H9 (cell line): ENCODE results near the gene PRR35. TPM values are rescaled to one million over a fixed set of nuclear protein-coding genes. Genes with fewer than 3 reads are reported as not detected.
A peak's percentile ranks its signal among the peaks of the same experiment; 100 is the strongest.

Experiments used
- DNase-seq: peaks from one replicate; pipeline ENCODE4 v3.0.0-alpha.2; 2017
- H2AFZ ChIP-seq: one replicate; pipeline ENCODE4 v1.6.1; 2013; ENCODE audit warnings: mild to moderate bottlenecking, low read length, control low read depth, moderate library complexity
- H2AK5ac ChIP-seq: 2 replicates; pipeline ENCODE4 v1.6.1; 2013; ENCODE audit warnings: low read length, control low read depth, mixed read lengths; ENCODE audit not compliant: insufficient read length
- H2BK120ac ChIP-seq: one replicate; pipeline ENCODE4 v1.6.1; 2013; ENCODE audit warnings: low read depth, mild to moderate bottlenecking, low read length, control low read depth, inconsistent platforms; ENCODE audit not compliant: poor library complexity, severe bottlenecking
- H2BK12ac ChIP-seq: 2 replicates; pipeline ENCODE4 v1.6.1; 2013; ENCODE audit warnings: low read length, control low read depth, mixed read lengths, low read depth; ENCODE audit not compliant: insufficient read length
- H2BK15ac ChIP-seq: 2 replicates; pipeline ENCODE4 v1.6.1; 2013; ENCODE audit warnings: low read depth, low read length, control low read depth
- H2BK20ac ChIP-seq: one replicate; pipeline ENCODE4 v1.6.1; 2013; ENCODE audit warnings: low read depth, mild to moderate bottlenecking, low read length, control low read depth, inconsistent platforms; ENCODE audit not compliant: poor library complexity, severe bottlenecking
- H2BK5ac ChIP-seq: 2 replicates; pipeline ENCODE4 v1.6.1; 2013; ENCODE audit warnings: low read length, control low read depth, mixed read lengths; ENCODE audit not compliant: insufficient read length
- H3K14ac ChIP-seq: 2 replicates; pipeline ENCODE4 v1.6.1; 2013; ENCODE audit warnings: low read length, control low read depth; ENCODE audit not compliant: insufficient read depth
- H3K18ac ChIP-seq: 2 replicates; pipeline ENCODE4 v1.6.1; 2013; ENCODE audit warnings: low read depth, mild to moderate bottlenecking, mixed read lengths, low read length, control low read depth; ENCODE audit not compliant: insufficient read length
- H3K23ac ChIP-seq: 2 replicates; pipeline ENCODE4 v1.6.1; 2013; ENCODE audit warnings: low read length, control low read depth, mixed read lengths, low read depth; ENCODE audit not compliant: insufficient read length
- H3K23me2 ChIP-seq: 2 replicates; pipeline ENCODE4 v1.6.1; 2013; ENCODE audit warnings: low read depth, mild to moderate bottlenecking, mixed read lengths, low read length, control low read depth; ENCODE audit not compliant: insufficient read length, poor library complexity, severe bottlenecking
- H3K27ac ChIP-seq: 2 replicates; pipeline ENCODE4 v1.5.1; 2013; ENCODE audit warnings: low read length, control low read depth, mixed read lengths, low read depth; ENCODE audit not compliant: insufficient read length
- H3K27me3 ChIP-seq: 2 replicates; pipeline ENCODE4 v1.6.1; 2013; ENCODE audit warnings: low read length, control low read depth, inconsistent platforms; ENCODE audit not compliant: insufficient read depth
- H3K4ac ChIP-seq: 2 replicates; pipeline ENCODE4 v1.6.1; 2013; ENCODE audit warnings: low read depth, mild to moderate bottlenecking, control low read depth, inconsistent platforms, low read length, moderate library complexity
- H3K4me1 ChIP-seq: 2 replicates; pipeline ENCODE4 v1.6.1; 2013; ENCODE audit warnings: low read length, control low read depth, inconsistent platforms; ENCODE audit not compliant: insufficient read depth
- H3K4me2 ChIP-seq: 2 replicates; pipeline ENCODE4 v1.6.1; 2013; ENCODE audit warnings: low read length, control low read depth, mixed read lengths; ENCODE audit not compliant: insufficient read length, insufficient read depth
- H3K56ac ChIP-seq: 2 replicates; pipeline ENCODE4 v1.6.1; 2013; ENCODE audit warnings: low read depth, mild to moderate bottlenecking, mixed read lengths, low read length, control low read depth; ENCODE audit not compliant: insufficient read length
- H3K79me1 ChIP-seq: 2 replicates; pipeline ENCODE4 v1.6.1; 2013; ENCODE audit warnings: low read depth, mild to moderate bottlenecking, moderate library complexity, low read length, control low read depth, inconsistent platforms; ENCODE audit not compliant: insufficient read depth, poor library complexity, severe bottlenecking
- H3K79me2 ChIP-seq: 2 replicates; pipeline ENCODE4 v1.6.1; 2013; ENCODE audit warnings: low read length, control low read depth, inconsistent platforms; ENCODE audit not compliant: insufficient read depth
- H3K9ac ChIP-seq: 2 replicates; pipeline ENCODE4 v1.6.1; 2013; ENCODE audit warnings: low read length, control low read depth, mixed read lengths; ENCODE audit not compliant: insufficient read length; ENCODE audit errors: extremely low read depth
- H3K9me3 ChIP-seq: one replicate; pipeline ENCODE4 v1.6.1; 2013; ENCODE audit warnings: low read depth, low read length, inconsistent platforms; ENCODE audit not compliant: control insufficient read depth
- H3T11ph ChIP-seq: one replicate; pipeline ENCODE4 v1.6.1; 2013; ENCODE audit warnings: mild to moderate bottlenecking, low read length, control low read depth, inconsistent platforms
- H4K20me1 ChIP-seq: one replicate; pipeline ENCODE4 v1.6.1; 2013; ENCODE audit not compliant: control insufficient read depth, insufficient read length, insufficient read depth
- H4K5ac ChIP-seq: 2 replicates; pipeline ENCODE4 v1.6.1; 2013; ENCODE audit warnings: low read depth, mild to moderate bottlenecking, mixed read lengths, low read length, control low read depth; ENCODE audit not compliant: insufficient read length
- H4K8ac ChIP-seq: replicated peaks from 2 replicates; pipeline ENCODE4 v1.6.1; 2013; ENCODE audit warnings: low read length, control low read depth, mixed read lengths, low read depth; ENCODE audit not compliant: insufficient read length
- H4K91ac ChIP-seq: 2 replicates; pipeline ENCODE4 v1.6.1; 2013; ENCODE audit warnings: low read depth, mild to moderate bottlenecking, moderate library complexity, mixed read lengths, low read length, control low read depth; ENCODE audit not compliant: insufficient read length
- H3K27ac Mint-ChIP-seq, 3 experiments: 2 replicates in 2 of 3; 3 replicates in 1 of 3; pipeline ENCODE4 v1.8.0; 2020 to 2021; ENCODE audit warnings: mixed read lengths in 3 of 3, mild to moderate bottlenecking in 1 of 3, moderate library complexity in 1 of 3
- H3K27me3 Mint-ChIP-seq: 2 replicates; pipeline ENCODE4 v1.8.0; 2021; ENCODE audit warnings: low read depth, mild to moderate bottlenecking, moderate library complexity, mixed read lengths
- H3K36me3 Mint-ChIP-seq, 3 experiments: 2 replicates in 2 of 3; 3 replicates in 1 of 3; pipeline ENCODE4 v1.8.0; 2020 to 2021; ENCODE audit warnings: low read depth in 3 of 3, mixed read lengths in 3 of 3; ENCODE audit not compliant: insufficient read depth in 1 of 3
- H3K4me1 Mint-ChIP-seq, 2 experiments: 2 replicates each; pipeline ENCODE4 v1.8.0; 2020; ENCODE audit warnings: mixed read lengths in 2 of 2
- H3K4me3 Mint-ChIP-seq, 2 experiments: 2 replicates in 1 of 2; 3 replicates in 1 of 2; pipeline ENCODE4 v1.8.0; 2020 to 2021; ENCODE audit warnings: mild to moderate bottlenecking in 2 of 2, mixed read lengths in 2 of 2, moderate library complexity in 1 of 2
- H3K9me3 Mint-ChIP-seq, 2 experiments: 2 replicates in 1 of 2; 3 replicates in 1 of 2; pipeline ENCODE4 v1.8.0; 2020; ENCODE audit warnings: mild to moderate bottlenecking in 2 of 2, mixed read lengths in 2 of 2, moderate library complexity in 1 of 2
- WGBS: extraction: QIAGEN DNeasy Blood & Tissue Kit; methylation state at CpG from one replicate; pipeline ENCODE4 v1.1.7; 2013; ENCODE audit warnings: missing lambda C conversion rate, low lambda C conversion rate, mixed read lengths; ENCODE audit not compliant: insufficient read length; ENCODE audit errors: extremely low coverage; 5-methylcytosine and 5-hydroxymethylcytosine counted together
- total RNA-seq: library from RNA; stranded (reverse); gene quantifications from 2 replicates; pipeline ENCODE4 v1.2.1, GENCODE V29; 2021
- TF ChIP-seq, protein P1 (sequence below): fragments of 200-600 bp; sonication (generic); conservative IDR thresholded peaks from 3 replicates; pipeline ENCODE4 v1.8.0; 2021; ENCODE audit warnings: antibody characterized with exemption, mild to moderate bottlenecking

The PRR35 gene
- total RNA-seq, 1 experiment from 2014 or later = 0.33 TPM

DNA sequence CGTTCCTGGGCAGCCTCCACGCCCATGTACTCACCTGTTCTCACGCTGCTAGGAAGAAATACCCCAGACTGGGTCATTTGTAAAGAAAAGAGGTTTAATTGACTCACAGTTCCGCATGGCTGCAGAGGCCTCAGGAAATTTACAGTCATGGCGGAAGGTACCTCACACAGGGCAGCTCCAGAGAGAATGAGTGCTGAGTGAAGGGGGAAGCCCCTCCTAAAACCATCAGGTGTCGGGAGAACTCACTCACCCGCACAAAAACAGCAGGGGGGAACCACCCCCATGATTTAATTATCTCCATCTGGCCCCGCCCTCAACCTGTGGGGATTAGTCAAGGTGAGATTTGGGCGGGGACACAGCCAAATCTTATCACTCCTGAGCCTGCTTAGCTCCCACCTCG is 47.8 kb downstream of the PRR35 start:
- Histone ChIP-seq H3K27me3 (no peaks in the 10 kb centered on the region), H2BK120ac (no peak overlapping the region), H4K8ac (no peak overlapping the region), H3K18ac (no peak overlapping the region), H3T11ph (no peak overlapping the region), H2BK20ac (no peak overlapping the region), H3K27ac (no peak overlapping the region), H2AK5ac (no peak overlapping the region), H2AFZ (no peak overlapping the region), H4K20me1 (no peaks in the 10 kb centered on the region), H3K9ac (no peak overlapping the region), H3K56ac (no peak overlapping the region), H3K4me2 (no peak overlapping the region), H3K4ac (no peak overlapping the region), H3K4me1 (no peaks in the 10 kb centered on the region), H3K14ac (no peak overlapping the region), H2BK5ac (no peak overlapping the region), H3K9me3 (no peaks in the 10 kb centered on the region), H4K91ac (no peak overlapping the region), H2BK15ac (no peak overlapping the region), H2BK12ac (no peak overlapping the region), H3K79me1 (peaks cover 2% of the 10 kb centered on the region), H3K23me2 (no peaks in the 10 kb centered on the region), H4K5ac (no peak overlapping the region), H3K23ac (no peak overlapping the region), H3K79me2 (no peaks in the 10 kb centered on the region)
- H3K27me3 Mint-ChIP-seq = peaks cover 12% of the 10 kb centered on the region
- peak; percentile 37 for DNase-seq
- H3K27ac Mint-ChIP-seq = peak overlapping the region in 2 of 3 experiments; percentile 41 to 91; a peak in 3 of 7 replicates
- peaks cover 11 to 13% of the 10 kb centered on the region in 2 experiments for H3K4me1 Mint-ChIP-seq
- TF ChIP-seq, protein P1, sequence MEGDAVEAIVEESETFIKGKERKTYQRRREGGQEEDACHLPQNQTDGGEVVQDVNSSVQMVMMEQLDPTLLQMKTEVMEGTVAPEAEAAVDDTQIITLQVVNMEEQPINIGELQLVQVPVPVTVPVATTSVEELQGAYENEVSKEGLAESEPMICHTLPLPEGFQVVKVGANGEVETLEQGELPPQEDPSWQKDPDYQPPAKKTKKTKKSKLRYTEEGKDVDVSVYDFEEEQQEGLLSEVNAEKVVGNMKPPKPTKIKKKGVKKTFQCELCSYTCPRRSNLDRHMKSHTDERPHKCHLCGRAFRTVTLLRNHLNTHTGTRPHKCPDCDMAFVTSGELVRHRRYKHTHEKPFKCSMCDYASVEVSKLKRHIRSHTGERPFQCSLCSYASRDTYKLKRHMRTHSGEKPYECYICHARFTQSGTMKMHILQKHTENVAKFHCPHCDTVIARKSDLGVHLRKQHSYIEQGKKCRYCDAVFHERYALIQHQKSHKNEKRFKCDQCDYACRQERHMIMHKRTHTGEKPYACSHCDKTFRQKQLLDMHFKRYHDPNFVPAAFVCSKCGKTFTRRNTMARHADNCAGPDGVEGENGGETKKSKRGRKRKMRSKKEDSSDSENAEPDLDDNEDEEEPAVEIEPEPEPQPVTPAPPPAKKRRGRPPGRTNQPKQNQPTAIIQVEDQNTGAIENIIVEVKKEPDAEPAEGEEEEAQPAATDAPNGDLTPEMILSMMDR = no peak
- no peak overlapping the region for H3K4me3 Mint-ChIP-seq
- peaks cover 12 to 18% (median 13%) of the 10 kb centered on the region in 3 experiments for H3K36me3 Mint-ChIP-seq
- WGBS = no CpG with 5 or more reads among the region's 10 CpGs
- H3K9me3 Mint-ChIP-seq = peaks cover 16 to 18% of the 10 kb centered on the region in 2 experiments
